ENCODE results near the gene DNAAF8.

GRCh38 chr16:4718466-4718865 is 15.9 kb upstream of the DNAAF8 start:
- no peak for TF ChIP-seq POLR2A (IDR thresholded peaks at IDR 0.05; ENCODE audit: low read length)
- no peak for TF ChIP-seq HDAC2 (IDR thresholded peaks at IDR 0.05)
- TF ChIP-seq REST (IDR thresholded peaks at IDR 0.05), result no peak
- TF ChIP-seq CTCF (IDR thresholded peaks at IDR 0.05), result no peak
- no peak for TF ChIP-seq CHD2 (IDR thresholded peaks at IDR 0.05; ENCODE audit: low read length, partially characterized antibody)

Measured in A549 (cell line).